B cell (primary cell): ENCODE results near the gene NACC1. TPM values are rescaled to one million over a fixed set of nuclear protein-coding genes. Genes with fewer than 3 reads are reported as not detected.
A peak's percentile ranks its signal among the peaks of the same experiment; 100 is the strongest.

Experiments used
- ATAC-seq: fragments of 200-7000 bp; cut with Tn5 transposase; one replicate; pipeline ENCODE4 v1.10.0; 2021; ENCODE audit warnings: low read depth, mild to moderate bottlenecking, moderate number of reproducible peaks, moderate library complexity
- CTCF ChIA-PET: fragments of 350-600 bp; sonication (Branson Sonifier 250); formaldehyde crosslinking; loops from one replicate; lab custom pipeline; 2021; ENCODE audit warnings: antibody characterized with exemption, inconsistent platforms; lab: Charles Lee
- POLR2A ChIA-PET: fragments of 350-600 bp; sonication (Branson Sonifier 250); formaldehyde crosslinking; loops from one replicate; lab custom pipeline; 2021; ENCODE audit warnings: antibody characterized with exemption; lab: Charles Lee
- DNase-seq: peaks from one replicate; pipeline ENCODE4 v3.0.0; 2013
- H2AFZ ChIP-seq: 2 replicates; pipeline ENCODE4 v1.6.1; 2012; ENCODE audit warnings: mild to moderate bottlenecking, low read depth, low read length; ENCODE audit not compliant: insufficient read depth, poor library complexity, severe bottlenecking
- H3K27ac ChIP-seq, 2 donors: 1 replicate in 1 of 2; 2 replicates in 1 of 2; pipeline ENCODE4 v1.5.1; 2012 to 2013; ENCODE audit warnings: low read length in 2 of 2, mild to moderate bottlenecking in 2 of 2, moderate library complexity in 1 of 2
- H3K27me3 ChIP-seq, 4 experiments: fragments of 200-600 bp in 1 of 4; sonication (generic) in 1 of 4; replicated peaks in 1 of 4; 1 replicate in 2 of 4; 2 replicates in 2 of 4; pipeline versions ENCODE4 v1.6.1 to v1.7.0; 2013 to 2016; ENCODE audit warnings: low read length in 3 of 4, mild to moderate bottlenecking in 2 of 4, mixed read lengths in 1 of 4, moderate library complexity in 1 of 4; ENCODE audit not compliant: insufficient read depth in 4 of 4, control insufficient read depth in 3 of 4; ENCODE audit errors: control extremely low read depth in 1 of 4
- H3K36me3 ChIP-seq, 2 experiments: replicated peaks in 1 of 2; 1 replicate in 1 of 2; 2 replicates in 1 of 2; pipeline versions ENCODE4 v1.6.1 to v1.7.1; 2013; ENCODE audit warnings: low read length in 1 of 2; ENCODE audit not compliant: insufficient read depth in 2 of 2, control insufficient read depth in 1 of 2; ENCODE audit errors: control extremely low read depth in 1 of 2, extremely low read depth in 1 of 2
- H3K4me1 ChIP-seq, 2 donors: fragments of 200-600 bp in 1 of 2; sonication (generic) in 1 of 2; 1 replicate in 1 of 2; 2 replicates in 1 of 2; pipeline versions ENCODE4 v1.5.1 to v1.6.1; 2013 to 2017; ENCODE audit warnings: low read length in 2 of 2; ENCODE audit not compliant: control insufficient read depth in 2 of 2, insufficient read depth in 2 of 2
- H3K4me2 ChIP-seq: replicated peaks from 2 replicates; pipeline ENCODE3; 2012; ENCODE audit warnings: mild to moderate bottlenecking, low read depth, low read length; ENCODE audit not compliant: poor library complexity, severe bottlenecking
- H3K4me3 ChIP-seq, 5 experiments: fragments of 200-600 bp in 1 of 5; sonication (generic) in 1 of 5; 1 replicate in 3 of 5; 2 replicates in 2 of 5; pipeline versions ENCODE4 v1.5.1 to v1.7.0; 2011 to 2016; ENCODE audit warnings: low read length in 4 of 5, mild to moderate bottlenecking in 4 of 5, low read depth in 2 of 5, control low read depth in 1 of 5, moderate library complexity in 1 of 5; ENCODE audit not compliant: insufficient read depth in 1 of 5; ENCODE audit errors: control extremely low read depth in 1 of 5, extremely low read depth in 1 of 5
- H3K79me2 ChIP-seq: fragments of 200-600 bp; sonication (generic); one replicate; pipeline ENCODE4 v1.6.0; 2016; ENCODE audit warnings: low read length; ENCODE audit not compliant: control insufficient read depth, insufficient read depth
- H3K9ac ChIP-seq: fragments of 200-600 bp; sonication (generic); 2 replicates; pipeline ENCODE4 v1.6.1; 2017; ENCODE audit warnings: mild to moderate bottlenecking, low read length, moderate library complexity
- H3K9me3 ChIP-seq, 3 donors: one replicate each; pipeline versions ENCODE4 v1.6.1 to v1.7.1; 2013; ENCODE audit warnings: low read length in 2 of 3; ENCODE audit not compliant: control insufficient read depth in 2 of 3, insufficient read depth in 1 of 3; ENCODE audit errors: control extremely low read depth in 1 of 3
- H4K20me1 ChIP-seq: 2 replicates; pipeline ENCODE4 v1.6.0; 2012; ENCODE audit warnings: mild to moderate bottlenecking, low read length; ENCODE audit not compliant: insufficient read depth, control insufficient read depth, poor library complexity, severe bottlenecking
- H3K27ac Mint-ChIP-seq: one replicate; pipeline ENCODE4 v1.8.0; 2021; ENCODE audit warnings: mixed read lengths
- H3K27me3 Mint-ChIP-seq: one replicate; pipeline ENCODE4 v1.8.0; 2021; ENCODE audit warnings: mixed read lengths
- H3K4me1 Mint-ChIP-seq: one replicate; pipeline ENCODE4 v1.8.0; 2021; ENCODE audit warnings: mixed read lengths
- H3K4me3 Mint-ChIP-seq: one replicate; pipeline ENCODE4 v1.8.0; 2021; ENCODE audit warnings: mixed read lengths
- H3K9me3 Mint-ChIP-seq: one replicate; pipeline ENCODE4 v1.8.0; 2022; ENCODE audit warnings: mixed read lengths; ENCODE audit not compliant: insufficient read depth
- EZH2 ChIP-seq: IDR thresholded peaks from 2 replicates; pipeline ENCODE4 v1.6.1; 2012; ENCODE audit warnings: borderline replicate concordance, low read depth, mild to moderate bottlenecking, moderate library complexity, low read length; ENCODE audit not compliant: insufficient read depth, poor library complexity, severe bottlenecking
- WGBS: methylation state at CpG from one replicate; pipeline ENCODE4 v1.1.5; 2013; ENCODE audit warnings: missing lambda C conversion rate; ENCODE audit not compliant: insufficient coverage; 5-methylcytosine and 5-hydroxymethylcytosine counted together
- intact Hi-C: fragments of 100-400 bp; cut with micrococcal nuclease; formaldehyde crosslinking; loops from one replicate; pipeline ENCODE4 v1.10.0; 2022
- polyA plus RNA-seq: library from polyadenylated mRNA; depleted of rRNA; stranded (reverse); fragments of >200 nt; gene quantifications from 2 replicates; pipeline ENCODE4 v1.2.3, GENCODE V29; 2012
- total RNA-seq, 2 donors: library from RNA; stranded (reverse); fragments of 120-200 nt in 1 of 2; gene quantifications; 1 replicate in 1 of 2; 2 replicates in 1 of 2; pipeline versions ENCODE4 v1.2.3 to v1.2.4, GENCODE V29; 2013 to 2022
- TF ChIP-seq, protein P1 (sequence below): fragments of 200-600 bp; IDR thresholded peaks from one replicate; pipeline ENCODE4 v1.8.0; 2022; ENCODE audit warnings: antibody characterized with exemption, mild to moderate bottlenecking

Gene NACC1
- total and polyA plus RNA-seq, 2 donors (not counting 1 experiment from before 2014, with no cell fraction given) = 25.9 to 27.5 TPM

DNA sequence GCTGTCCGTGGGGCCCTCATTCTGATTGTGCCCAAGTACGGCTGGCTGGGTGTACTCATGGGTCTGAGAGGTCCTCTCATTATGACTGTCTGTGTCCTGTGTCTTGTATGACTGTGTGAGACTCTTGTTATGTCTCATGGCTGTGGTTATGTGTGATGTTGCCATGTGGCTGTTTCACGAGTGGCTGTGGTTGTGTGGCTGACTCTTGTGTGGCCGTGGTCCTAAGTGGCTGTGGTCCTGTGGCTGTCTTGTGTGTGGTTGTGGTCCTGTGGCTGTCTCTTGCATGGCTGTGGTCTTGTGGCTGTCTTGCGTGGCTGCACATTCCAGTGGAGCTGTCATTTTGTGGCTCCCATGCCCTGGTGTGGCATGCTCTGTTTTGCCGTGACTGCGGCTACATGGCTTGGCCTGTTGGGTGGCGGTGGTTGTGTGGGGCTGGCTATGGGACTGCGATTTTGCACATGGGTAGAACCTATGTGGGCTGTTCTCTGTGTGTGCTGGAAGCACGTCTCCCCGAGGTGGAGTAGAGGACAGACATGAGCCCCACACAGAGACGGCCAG, 18.0 kb upstream of the NACC1 start:
- WGBS = 14% methylated on average over 10 of the region's 12 CpGs
- peak overlapping the region; percentile 99 for H3K4me2 ChIP-seq

More for the DNA sequence above, 18.0 kb upstream of the NACC1 start:
- peaks cover 34% of the 10 kb centered on the region for H4K20me1 ChIP-seq
- Mint-ChIP-seq H3K4me3 (peak overlapping the region; percentile 85), H3K27ac (peak overlapping the region; percentile 97), H3K4me1 (peaks cover 68% of the 10 kb centered on the region), H3K27me3 (no peaks in the 10 kb centered on the region), H3K9me3 (no peaks in the 10 kb centered on the region)
- H3K27me3 ChIP-seq = no peaks in the 10 kb centered on the region
- ChIA-PET POLR2A (interaction anchor here (0.7 to 3.5 kb wide), 7 partner anchors 17 to 737 kb away, joined by 3 to 21 read pairs (median 7); partner anchors contain the start of genes IER2, NACC1, STX10 and TRMT1), CTCF (interaction anchor here (0.9 to 2.8 kb wide), 10 partner anchors 18 to 178 kb away, joined by 3 to 14 read pairs (median 5); partner anchors contain the start of gene NACC1)
- H3K4me3 ChIP-seq = peak overlapping the region; percentile 47 to 98 (median 96)
- peaks cover 0 to 4% (median 0%) of the 10 kb centered on the region in 3 donors for H3K9me3 ChIP-seq
- peak overlapping the region; percentile 84 for H3K9ac ChIP-seq
- ATAC-seq (no peak), DNase-seq (peak; percentile 76)
- peak overlapping the region; percentile 79 to 83 for H3K27ac ChIP-seq
- no peak for TF ChIP-seq EZH2
- TF ChIP-seq, protein P1, sequence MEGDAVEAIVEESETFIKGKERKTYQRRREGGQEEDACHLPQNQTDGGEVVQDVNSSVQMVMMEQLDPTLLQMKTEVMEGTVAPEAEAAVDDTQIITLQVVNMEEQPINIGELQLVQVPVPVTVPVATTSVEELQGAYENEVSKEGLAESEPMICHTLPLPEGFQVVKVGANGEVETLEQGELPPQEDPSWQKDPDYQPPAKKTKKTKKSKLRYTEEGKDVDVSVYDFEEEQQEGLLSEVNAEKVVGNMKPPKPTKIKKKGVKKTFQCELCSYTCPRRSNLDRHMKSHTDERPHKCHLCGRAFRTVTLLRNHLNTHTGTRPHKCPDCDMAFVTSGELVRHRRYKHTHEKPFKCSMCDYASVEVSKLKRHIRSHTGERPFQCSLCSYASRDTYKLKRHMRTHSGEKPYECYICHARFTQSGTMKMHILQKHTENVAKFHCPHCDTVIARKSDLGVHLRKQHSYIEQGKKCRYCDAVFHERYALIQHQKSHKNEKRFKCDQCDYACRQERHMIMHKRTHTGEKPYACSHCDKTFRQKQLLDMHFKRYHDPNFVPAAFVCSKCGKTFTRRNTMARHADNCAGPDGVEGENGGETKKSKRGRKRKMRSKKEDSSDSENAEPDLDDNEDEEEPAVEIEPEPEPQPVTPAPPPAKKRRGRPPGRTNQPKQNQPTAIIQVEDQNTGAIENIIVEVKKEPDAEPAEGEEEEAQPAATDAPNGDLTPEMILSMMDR = no peak
- peaks cover 3 to 29% of the 10 kb centered on the region in 2 experiments for H3K36me3 ChIP-seq
- H3K4me1 ChIP-seq = peaks cover 32 to 71% of the 10 kb centered on the region in 2 donors
- H3K79me2 ChIP-seq = peaks cover 59% of the 10 kb centered on the region
- no peak overlapping the region for H2AFZ ChIP-seq
- intact Hi-C loops = loop anchor here (5.0 kb wide), 5 partner anchors 162 to 1282 kb away; partner anchors contain the start of genes ADGRE5 and RFX1
